Measurements from ENCODE around the gene THAP3. TPM values are rescaled to one million over a fixed set of nuclear protein-coding genes. Genes with fewer than 3 reads are reported as not detected.

THAP3 gene
- total RNA-seq, 4 donors from 2014 or later = 7.5 to 21.0 (median 13.2) TPM

DNA sequence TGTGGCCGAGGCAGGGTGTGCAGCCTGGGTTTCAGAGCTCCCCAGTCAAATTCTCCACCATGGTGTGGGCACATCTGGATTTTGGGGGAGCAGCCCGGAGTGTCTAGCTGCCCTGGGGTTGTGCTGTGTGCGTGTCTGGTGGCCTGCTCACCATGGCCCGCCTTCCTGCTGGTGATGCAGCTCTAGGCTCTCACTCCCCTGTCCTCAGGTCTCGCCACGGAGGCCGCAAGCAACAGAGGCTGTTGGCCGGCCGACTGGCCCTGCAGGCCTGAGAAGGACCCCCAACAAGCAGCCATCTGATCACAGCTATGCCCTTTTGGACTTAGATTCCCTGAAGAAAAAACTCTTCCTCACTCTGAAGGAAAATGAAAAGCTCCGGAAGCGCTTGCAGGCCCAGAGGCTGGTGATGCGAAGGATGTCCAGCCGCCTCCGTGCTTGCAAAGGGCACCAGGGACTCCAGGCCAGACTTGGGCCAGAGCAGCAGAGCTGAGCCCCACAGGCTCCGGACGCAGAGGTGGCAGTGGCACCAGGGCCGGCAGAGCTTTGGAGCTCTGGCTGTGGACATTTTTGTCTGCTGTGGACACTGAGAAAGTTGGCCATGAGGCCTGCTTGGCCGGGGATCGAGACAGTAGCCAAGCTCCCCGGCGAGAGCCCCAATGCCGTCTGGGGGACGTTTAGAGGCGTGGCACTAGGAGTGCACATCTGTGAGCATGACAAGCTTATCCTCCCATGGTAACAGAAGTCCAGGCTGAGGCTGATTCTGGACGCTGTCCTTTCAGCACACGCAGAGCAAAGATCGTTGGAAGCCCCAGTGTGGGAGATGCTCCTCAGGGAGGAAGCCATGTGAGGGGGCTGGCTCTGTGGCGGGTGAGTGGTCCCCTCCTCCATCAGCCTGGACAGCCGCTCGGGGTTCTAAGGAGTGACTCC lies 8.2 kb downstream of the THAP3 start:
- no peaks in the 10 kb centered on the region for H3K4me1 ChIP-seq
- WGBS, 2 donors (ENCODE audit: low coverage in 1 of 2) = 90% methylated on average over 30 of the region's 30 CpGs; no CpG with 5 or more reads in 1 of the 2 donors
- no peak overlapping the region for H3K27ac ChIP-seq
- in situ Hi-C loops (cut with MboI; ENCODE audit: low pct_ligation_motif_present in 1 of 4, low pct_unique_long_range_greater_than_20kb in 1 of 4, low sequenced_read_pairs in 3 of 4) = loop anchor here in 3 of 4 donors (25.0 kb wide), 1 partner anchor 146 kb away; the partner anchor contains the start of gene PLEKHG5 (in 3 of the 3)
- H3K27me3 ChIP-seq = no peaks in the 10 kb centered on the region
- intact Hi-C loops (cut with DNase I; ENCODE audit: low total_unique reads) = no loop called here
- peaks cover 0 to 40% (median 6%) of the 10 kb centered on the region in 4 donors for H3K36me3 ChIP-seq
- no peaks in the 10 kb centered on the region for H3K9me3 ChIP-seq
- DNase-seq = no peak
- H3K4me3 ChIP-seq = no peak overlapping the region
- TF ChIP-seq, protein P1, sequence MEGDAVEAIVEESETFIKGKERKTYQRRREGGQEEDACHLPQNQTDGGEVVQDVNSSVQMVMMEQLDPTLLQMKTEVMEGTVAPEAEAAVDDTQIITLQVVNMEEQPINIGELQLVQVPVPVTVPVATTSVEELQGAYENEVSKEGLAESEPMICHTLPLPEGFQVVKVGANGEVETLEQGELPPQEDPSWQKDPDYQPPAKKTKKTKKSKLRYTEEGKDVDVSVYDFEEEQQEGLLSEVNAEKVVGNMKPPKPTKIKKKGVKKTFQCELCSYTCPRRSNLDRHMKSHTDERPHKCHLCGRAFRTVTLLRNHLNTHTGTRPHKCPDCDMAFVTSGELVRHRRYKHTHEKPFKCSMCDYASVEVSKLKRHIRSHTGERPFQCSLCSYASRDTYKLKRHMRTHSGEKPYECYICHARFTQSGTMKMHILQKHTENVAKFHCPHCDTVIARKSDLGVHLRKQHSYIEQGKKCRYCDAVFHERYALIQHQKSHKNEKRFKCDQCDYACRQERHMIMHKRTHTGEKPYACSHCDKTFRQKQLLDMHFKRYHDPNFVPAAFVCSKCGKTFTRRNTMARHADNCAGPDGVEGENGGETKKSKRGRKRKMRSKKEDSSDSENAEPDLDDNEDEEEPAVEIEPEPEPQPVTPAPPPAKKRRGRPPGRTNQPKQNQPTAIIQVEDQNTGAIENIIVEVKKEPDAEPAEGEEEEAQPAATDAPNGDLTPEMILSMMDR (IDR thresholded peaks at IDR 0.05) = no peak
- TF ChIP-seq POLR2A (IDR thresholded peaks at IDR 0.05) = no peak
- no peak for TF ChIP-seq POLR2AphosphoS5 (IDR thresholded peaks at IDR 0.05)
- no peak for TF ChIP-seq EP300 (IDR thresholded peaks at IDR 0.05; ENCODE audit: low read depth)

DNA sequence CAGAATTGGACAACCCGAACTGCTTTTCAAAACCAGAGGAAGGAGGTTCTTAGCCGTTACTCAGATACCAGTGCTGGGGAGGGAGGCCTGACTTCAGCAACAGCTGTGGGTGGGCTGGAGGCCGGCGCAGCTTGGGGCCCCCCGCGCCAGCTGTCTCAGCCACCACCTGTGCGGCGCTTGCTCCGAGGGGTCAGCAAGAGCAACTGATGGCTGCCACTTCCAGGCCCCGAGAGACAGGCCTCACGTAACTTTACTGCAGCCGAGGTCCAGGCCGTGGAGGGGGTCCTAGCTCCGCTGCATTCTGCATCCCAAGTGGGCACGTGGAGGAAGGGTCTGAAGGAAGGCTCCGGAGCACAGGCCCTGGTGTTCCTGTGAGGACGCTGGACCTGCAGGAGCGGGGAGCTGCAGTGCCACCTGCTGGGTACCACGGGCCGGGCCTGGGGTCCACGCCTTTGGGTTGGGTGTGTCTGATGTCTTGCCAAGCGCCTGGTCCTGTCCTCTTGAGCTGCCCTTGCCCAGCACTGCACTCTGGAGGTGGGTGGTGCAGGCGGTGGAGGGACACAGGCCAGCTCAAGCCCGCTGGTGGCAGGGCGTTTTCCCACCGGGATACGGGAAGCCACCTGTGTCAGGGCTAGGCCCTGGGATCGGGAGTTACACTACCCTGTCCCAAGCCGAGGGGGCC lies 9.8 kb downstream of the THAP3 start:
- in situ Hi-C loops (cut with MboI; ENCODE audit: low pct_ligation_motif_present in 1 of 4, low pct_unique_long_range_greater_than_20kb in 1 of 4, low sequenced_read_pairs in 3 of 4) (loop anchor here in 3 of 4 donors (25.0 kb wide), 1 partner anchor 147 kb away; the partner anchor contains the start of gene PLEKHG5 (in 3 of the 3)), intact Hi-C loops (cut with DNase I; ENCODE audit: low total_unique reads) (no loop called here)
- no peaks in the 10 kb centered on the region for H3K4me1 ChIP-seq
- TF ChIP-seq POLR2AphosphoS5 (IDR thresholded peaks at IDR 0.05) (peak in 2 of 3 donors; percentile 20 to 36), EP300 (IDR thresholded peaks at IDR 0.05; ENCODE audit: low read depth) (no peak)
- TF ChIP-seq, protein P1 (IDR thresholded peaks at IDR 0.05) = peak; percentile 36 to 70 (median 48)
- H3K9me3 ChIP-seq = no peaks in the 10 kb centered on the region
- no peaks in the 10 kb centered on the region for H3K27me3 ChIP-seq
- no peak overlapping the region for H3K4me3 ChIP-seq
- WGBS, 2 donors (ENCODE audit: low coverage in 1 of 2) = 69% methylated on average over 26 of the region's 29 CpGs; no CpG with 5 or more reads in 1 of the 2 donors
- H3K36me3 ChIP-seq = peaks cover 0 to 47% (median 7%) of the 10 kb centered on the region in 4 donors
- DNase-seq = peak; percentile 68
- no peak overlapping the region for H3K27ac ChIP-seq

DNA sequence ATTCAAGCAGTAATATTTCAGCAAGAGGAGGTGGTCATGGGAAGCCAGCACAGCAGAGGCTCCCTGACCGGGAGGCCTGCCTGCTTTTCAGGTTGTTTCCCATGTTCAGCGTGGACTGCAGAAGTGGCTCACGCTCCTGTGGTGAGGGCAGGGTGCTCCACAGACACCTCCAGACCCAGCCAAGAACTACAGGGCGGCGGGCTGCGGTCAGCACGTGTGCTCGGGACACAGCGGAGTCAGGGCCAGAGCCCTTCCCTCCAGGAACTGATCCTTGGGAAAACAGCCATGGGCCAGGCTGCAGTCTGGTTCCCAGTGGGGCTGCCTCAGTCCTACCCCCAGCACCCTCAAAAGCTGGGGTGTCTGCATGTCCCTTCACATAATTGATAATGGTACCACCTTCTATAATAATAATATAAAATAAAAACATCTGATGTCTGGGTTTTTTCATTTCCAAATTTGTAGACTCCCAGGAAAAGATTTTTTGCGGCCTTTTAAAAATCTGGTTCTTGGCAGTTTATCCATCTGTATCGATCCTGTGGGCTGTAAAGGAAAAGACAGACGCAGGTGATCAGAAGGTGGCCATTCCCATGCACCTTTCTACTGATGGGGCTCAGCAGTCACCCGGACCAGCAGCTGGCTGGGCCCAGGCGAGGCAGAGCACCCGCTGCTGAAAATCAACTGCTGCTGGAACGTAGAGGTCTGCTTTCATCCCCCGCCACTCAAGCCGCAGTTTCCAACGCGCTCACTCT lies 10.7 kb downstream of the THAP3 start:
- Histone ChIP-seq H3K27me3 (no peaks in the 10 kb centered on the region), H3K4me1 (no peaks in the 10 kb centered on the region), H3K27ac (no peak overlapping the region), H3K4me3 (no peak overlapping the region), H3K9me3 (no peaks in the 10 kb centered on the region), H3K36me3 (peaks cover 0 to 49% (median 7%) of the 10 kb centered on the region in 4 donors)
- in situ Hi-C loops (cut with MboI; ENCODE audit: low pct_ligation_motif_present in 1 of 4, low pct_unique_long_range_greater_than_20kb in 1 of 4, low sequenced_read_pairs in 3 of 4) = loop anchor here in 3 of 4 donors (25.0 kb wide), 1 partner anchor 148 kb away; the partner anchor contains the start of gene PLEKHG5 (in 3 of the 3)
- TF ChIP-seq, protein P1 (IDR thresholded peaks at IDR 0.05) = no peak
- TF ChIP-seq POLR2AphosphoS5 (IDR thresholded peaks at IDR 0.05) (no peak), EP300 (IDR thresholded peaks at IDR 0.05; ENCODE audit: low read depth) (no peak), POLR2A (IDR thresholded peaks at IDR 0.05) (no peak)
- 89 to 91% methylated on average over 3 to 16 of the region's 20 CpGs for WGBS, 2 donors (ENCODE audit: low coverage in 1 of 2)
- intact Hi-C loops (cut with DNase I; ENCODE audit: low total_unique reads) = no loop called here
- no peak for DNase-seq
